Mucosa of descending colon (tissue), 3 donors: ENCODE data around the gene FAM72C. TPM values are rescaled to one million over a fixed set of nuclear protein-coding genes. Genes with fewer than 3 reads are reported as not detected.
A peak's percentile ranks its signal among the peaks of the same experiment; 100 is the strongest.
"Not testable (repeated sequence)": the region's sequence is repeated elsewhere in the genome, so short reads cannot be mapped to it uniquely, and the experiment has no call there.

ENCODE experiments used
- ATAC-seq: fragments of 200-7000 bp; cut with Tn5 transposase; one replicate; pipeline ENCODE4 v1.9.1; 2020; ENCODE audit warnings: mild to moderate bottlenecking, moderate library complexity
- DNase-seq, 3 donors: peaks; one replicate each; pipeline ENCODE4 v3.0.0-alpha.2; 2020
- H3K36me3 ChIP-seq: fragments of 200-600 bp; one replicate; pipeline ENCODE4 v1.8.0; 2021; ENCODE audit warnings: low read depth, mild to moderate bottlenecking
- H3K4me1 ChIP-seq: fragments of 200-600 bp; one replicate; pipeline ENCODE4 v1.8.0; 2021; ENCODE audit warnings: low read depth, mild to moderate bottlenecking
- H3K4me3 ChIP-seq: fragments of 200-600 bp; one replicate; pipeline ENCODE4 v1.8.0; 2021; ENCODE audit warnings: mild to moderate bottlenecking
- H3K9me3 ChIP-seq: fragments of 200-600 bp; one replicate; pipeline ENCODE4 v1.8.0; 2021; ENCODE audit warnings: mild to moderate bottlenecking
- intact Hi-C, 2 donors: fragments of 100-400 bp; cut with DNase I in 1 of 2; cut with micrococcal nuclease in 1 of 2; formaldehyde crosslinking; loops; one replicate each; pipeline versions ENCODE4 v1.11.0 to v1.11.1; 2022; cut with DNase I, micrococcal nuclease
- total RNA-seq, 3 donors: library from RNA; stranded (reverse); fragmentation: NEBNext Ultra II Directional in 2 of 3; extraction: Animal tissue kit (Norgen Biotek cat#: 25700) in 2 of 3; gene quantifications; one replicate each; pipeline versions ENCODE4 v1.2.1 to v1.2.4, GENCODE V29; 2021 to 2023
- donor health status: DM: no; HTN: no; CAD: no; lungs with moderate emphysema.
- donor health status: DM: no; HTN: no; CAD: no.
- donor health status: DM: no; HTN: yes; CAD: no.

Gene FAM72C
- total RNA-seq, 3 donors from 2014 or later = 0.43 to 1.0 TPM; not detected in 1

DNA sequence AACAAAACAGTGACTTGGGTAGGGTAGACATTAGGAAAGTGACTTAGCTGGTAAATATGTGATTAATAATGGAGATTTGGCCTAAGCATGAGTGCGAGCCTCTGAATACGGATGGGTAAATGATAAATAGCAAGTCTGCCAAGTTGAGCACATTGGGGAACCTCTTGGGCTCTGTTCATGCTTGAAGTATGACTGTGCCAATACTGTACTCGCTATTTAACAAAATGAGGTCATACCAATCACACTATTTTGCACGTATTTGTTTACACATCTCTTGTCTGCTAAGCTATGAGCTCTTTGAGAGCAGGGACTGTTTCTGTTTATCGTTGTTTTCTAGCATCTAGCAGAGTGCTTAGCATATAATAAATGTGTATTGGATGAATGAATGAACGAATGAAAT, 24.2 kb upstream of the FAM72C start:
- intact Hi-C loops, H3K36me3 ChIP-seq, DNase-seq, H3K4me1 ChIP-seq, ATAC-seq, H3K4me3 ChIP-seq, H3K9me3 ChIP-seq: not testable (repeated sequence)

GRCh38 chr1:143993301-143993907, 21.6 kb upstream of the FAM72C start:
- ATAC-seq, intact Hi-C loops, H3K4me3 ChIP-seq, H3K9me3 ChIP-seq, DNase-seq, H3K36me3 ChIP-seq, H3K4me1 ChIP-seq: not testable (repeated sequence)

DNA sequence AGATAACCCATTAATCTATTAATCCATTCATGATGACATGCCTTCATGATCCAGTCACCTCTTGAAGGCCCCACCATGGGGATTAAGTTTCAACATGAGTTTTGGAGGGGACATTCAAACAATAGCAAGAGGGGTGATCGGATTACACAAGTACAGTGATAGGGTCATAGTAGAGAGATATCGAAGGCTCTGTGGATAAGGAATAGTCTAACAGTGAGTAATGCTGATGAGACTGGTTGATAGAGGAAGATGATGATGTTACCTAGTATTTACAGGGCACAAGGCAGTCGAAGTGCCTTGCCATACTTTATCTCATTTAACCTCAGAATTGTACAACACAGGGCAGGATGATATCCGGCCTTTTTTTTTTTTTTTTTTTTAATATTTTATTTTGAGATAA, 18.9 kb upstream of the FAM72C start:
- H3K4me1 ChIP-seq, H3K36me3 ChIP-seq, intact Hi-C loops, H3K4me3 ChIP-seq, DNase-seq, H3K9me3 ChIP-seq, ATAC-seq: not testable (repeated sequence)

- DNase-seq, H3K4me3 ChIP-seq, H3K4me1 ChIP-seq, H3K9me3 ChIP-seq, H3K36me3 ChIP-seq, intact Hi-C loops, ATAC-seq: not testable (repeated sequence)
These were observed 17.9 kb upstream of the FAM72C start for GRCh38 chr1:143989719-143990118.

DNA sequence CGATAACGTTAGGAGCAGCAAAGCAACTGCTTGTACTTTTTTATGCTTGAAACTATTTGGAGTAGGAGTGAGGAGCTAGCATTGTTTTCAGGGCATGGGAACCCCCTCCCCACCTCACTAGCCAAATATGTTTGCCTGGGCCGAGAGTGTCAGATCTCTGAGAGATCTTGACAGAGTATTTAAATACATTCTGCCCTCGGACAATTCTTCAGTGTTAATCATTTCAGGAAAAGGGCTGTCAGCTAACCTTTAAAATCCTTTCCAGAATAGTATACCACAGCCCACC, 17.6 kb upstream of the FAM72C start:
- H3K4me3 ChIP-seq, H3K9me3 ChIP-seq, H3K36me3 ChIP-seq, intact Hi-C loops, DNase-seq, H3K4me1 ChIP-seq, ATAC-seq: not testable (repeated sequence)

DNA sequence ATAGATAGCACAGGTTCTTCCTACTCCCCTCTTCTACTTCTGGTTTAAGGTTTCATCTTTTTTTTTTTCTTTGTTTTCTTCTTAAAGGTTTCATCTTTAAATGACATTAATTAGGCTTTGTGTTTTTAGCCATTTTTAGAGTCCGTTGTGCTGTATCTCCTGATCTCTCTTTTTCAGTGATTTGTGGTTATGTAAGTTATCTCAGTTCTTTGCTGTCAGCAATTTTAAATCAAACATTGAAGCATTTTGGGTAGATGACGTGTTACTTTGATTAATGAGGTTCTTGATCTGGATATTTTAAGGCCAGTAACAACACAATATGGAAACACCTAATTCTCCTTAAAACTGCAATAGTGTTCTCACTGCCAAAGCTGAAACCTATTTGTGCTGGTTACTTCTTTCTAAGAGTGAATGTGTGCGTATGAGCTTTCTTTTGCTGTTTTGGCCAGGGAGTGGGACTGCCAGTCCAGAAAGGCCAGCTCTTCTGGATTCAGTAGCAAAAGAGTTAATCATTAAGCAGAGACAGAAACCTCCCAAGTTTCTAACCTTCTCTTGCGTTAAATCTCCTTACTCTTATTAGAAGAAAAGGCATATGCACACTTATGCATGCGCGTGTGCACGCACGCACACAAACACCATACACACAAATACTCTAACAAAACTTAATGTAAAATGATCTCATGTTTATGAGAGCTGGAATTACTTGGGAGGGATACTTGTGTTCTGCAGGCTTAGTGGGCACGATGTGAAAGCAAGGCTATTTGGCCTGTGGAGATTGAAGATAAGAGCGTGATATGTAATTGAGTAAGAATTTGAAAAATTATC, 17.0 kb upstream of the FAM72C start:
- ATAC-seq, H3K4me3 ChIP-seq, H3K36me3 ChIP-seq, H3K4me1 ChIP-seq, H3K9me3 ChIP-seq, DNase-seq, intact Hi-C loops: not testable (repeated sequence)

DNA sequence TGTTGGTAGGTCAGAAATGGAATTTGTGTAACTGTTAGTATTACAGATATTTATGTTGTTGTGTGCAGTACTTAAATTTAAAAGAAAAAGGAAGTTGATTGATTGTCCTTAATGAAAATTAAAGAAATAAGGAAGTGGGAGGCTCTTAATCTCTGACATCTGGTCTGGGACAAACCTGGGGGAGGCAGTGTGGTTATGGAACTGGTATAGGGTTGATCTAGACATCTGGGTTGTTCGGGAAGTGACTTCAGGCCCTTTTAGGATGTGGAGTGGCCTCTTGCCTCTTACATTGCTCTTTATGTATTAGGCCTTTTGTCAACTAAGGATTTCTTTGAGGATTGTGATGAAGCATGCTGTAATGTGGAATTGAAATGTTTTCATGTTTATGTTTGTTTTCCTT, 16.1 kb upstream of the FAM72C start:
- ATAC-seq, intact Hi-C loops, H3K36me3 ChIP-seq, H3K9me3 ChIP-seq, DNase-seq, H3K4me1 ChIP-seq, H3K4me3 ChIP-seq: not testable (repeated sequence)

DNA sequence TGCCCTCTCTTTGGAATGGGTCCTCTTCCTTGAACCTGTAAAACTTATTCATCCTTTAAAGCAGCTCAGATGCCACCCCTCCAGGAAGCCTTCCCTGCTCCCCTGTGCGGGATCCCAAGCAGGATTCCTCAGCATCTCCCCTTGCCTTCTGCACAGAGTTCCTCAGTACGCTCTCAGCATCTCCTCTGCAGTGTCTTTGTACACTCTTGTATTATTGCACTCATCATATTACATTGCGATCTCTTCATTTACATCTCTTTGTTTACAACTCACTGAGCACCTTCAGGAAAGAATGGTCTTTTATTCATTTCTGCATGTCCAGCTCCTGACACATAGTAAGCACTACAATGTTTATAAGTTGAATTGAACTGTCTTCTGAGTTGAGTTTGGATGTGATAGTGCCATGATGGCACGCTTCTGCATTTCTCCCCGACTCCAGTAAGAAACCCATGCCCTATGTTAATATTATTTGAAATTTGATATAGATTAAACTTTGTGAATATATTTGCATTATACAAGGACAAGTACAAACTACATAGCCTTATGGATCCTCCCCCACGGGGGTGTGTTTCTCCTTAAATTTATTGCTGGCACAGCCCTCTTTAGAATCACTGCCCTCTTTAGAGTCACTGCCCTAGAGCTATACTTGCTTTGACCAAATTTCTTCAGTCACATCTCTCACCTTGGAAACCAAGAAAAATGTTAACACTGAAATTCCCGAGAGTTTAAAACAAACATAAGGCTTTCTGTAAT, 13.1 kb upstream of the FAM72C start:
- DNase-seq, H3K4me1 ChIP-seq, intact Hi-C loops, H3K4me3 ChIP-seq, ATAC-seq, H3K9me3 ChIP-seq, H3K36me3 ChIP-seq: not testable (repeated sequence)

DNA sequence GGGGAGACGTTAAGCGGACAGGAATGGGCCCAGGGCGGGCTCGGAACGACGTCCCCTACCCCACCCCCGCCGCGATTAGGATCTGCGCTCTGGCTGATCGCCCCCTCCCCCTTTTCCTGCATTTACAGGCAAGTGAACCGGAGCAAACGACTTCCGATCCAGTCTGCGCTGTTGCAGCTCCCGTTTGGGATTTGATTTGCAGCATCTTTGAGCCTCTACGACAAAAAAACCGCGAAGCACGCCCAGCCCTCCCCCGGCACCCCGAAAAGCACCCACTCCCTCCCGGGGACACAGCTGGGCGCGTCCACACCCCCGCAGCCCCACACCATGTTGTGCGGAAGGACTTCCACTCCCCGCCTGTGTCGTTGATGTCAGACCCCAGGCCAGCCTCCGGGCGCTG, 2.6 kb upstream of the FAM72C start:
- ATAC-seq, H3K4me1 ChIP-seq, H3K36me3 ChIP-seq, H3K9me3 ChIP-seq, H3K4me3 ChIP-seq, intact Hi-C loops: not testable (repeated sequence)
- DNase-seq = peak in 2 of 3 donors; percentile 6 to 13

- H3K4me3 ChIP-seq, H3K36me3 ChIP-seq, intact Hi-C loops, H3K4me1 ChIP-seq, ATAC-seq, H3K9me3 ChIP-seq: not testable (repeated sequence)
- peak in 2 of 3 donors; percentile 5 to 6 for DNase-seq
These were observed 2.2 kb upstream of the FAM72C start for GRCh38 chr1:143973876-143974414.

DNA sequence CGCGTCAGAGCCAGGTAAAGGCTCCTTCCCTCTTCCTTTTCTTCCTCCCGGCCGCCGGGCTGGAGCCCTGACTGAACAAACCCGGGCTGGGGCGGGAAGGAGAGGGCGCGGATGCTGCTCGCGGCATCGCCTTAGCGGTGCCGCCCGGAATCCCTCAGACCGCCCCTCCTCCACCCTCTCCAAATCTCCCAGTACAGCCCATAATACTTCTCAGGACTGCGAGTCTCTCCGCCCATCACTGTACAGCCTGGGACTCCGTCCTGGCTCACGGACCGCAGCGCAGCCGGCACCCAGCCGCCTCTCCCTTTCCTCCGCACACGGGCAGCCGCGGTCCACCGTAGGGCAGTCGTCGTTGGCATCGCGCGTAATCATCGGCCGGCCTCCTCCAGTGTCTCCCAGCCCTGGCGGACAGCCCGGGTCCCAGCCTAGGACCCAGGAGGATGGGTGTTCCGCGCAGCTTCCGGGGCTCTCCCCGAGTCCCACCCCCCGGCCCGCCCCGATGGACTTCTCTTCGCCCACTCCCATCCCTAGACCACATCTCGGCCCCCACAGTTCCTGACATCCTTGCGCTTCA, 1.1 kb upstream of the FAM72C start:
- DNase-seq, H3K36me3 ChIP-seq, intact Hi-C loops, H3K9me3 ChIP-seq, H3K4me1 ChIP-seq, H3K4me3 ChIP-seq: not testable (repeated sequence)
- peak; percentile 37 for ATAC-seq

DNA sequence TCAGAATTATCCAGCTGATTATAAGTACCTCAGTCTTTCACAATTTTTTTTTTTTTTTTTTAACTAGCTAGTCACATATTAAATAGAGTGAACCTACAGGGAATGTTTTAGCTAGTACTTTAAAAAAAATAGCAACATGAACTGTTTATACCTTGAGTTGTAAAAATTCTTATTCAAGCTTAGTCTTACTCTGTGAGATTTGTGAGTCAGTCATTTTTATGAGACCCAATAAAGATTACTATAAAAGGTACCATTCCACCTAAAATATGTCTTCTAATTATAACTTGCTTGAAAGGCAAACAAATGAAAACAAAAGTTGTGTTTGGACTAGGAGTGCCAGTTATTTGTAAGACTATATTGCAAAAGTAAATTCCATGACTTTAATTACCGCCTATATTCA, 5.9 kb downstream of the FAM72C start:
- DNase-seq, H3K4me3 ChIP-seq, H3K4me1 ChIP-seq, intact Hi-C loops, H3K36me3 ChIP-seq, H3K9me3 ChIP-seq: not testable (repeated sequence)
- peak; percentile 86 for ATAC-seq

DNA sequence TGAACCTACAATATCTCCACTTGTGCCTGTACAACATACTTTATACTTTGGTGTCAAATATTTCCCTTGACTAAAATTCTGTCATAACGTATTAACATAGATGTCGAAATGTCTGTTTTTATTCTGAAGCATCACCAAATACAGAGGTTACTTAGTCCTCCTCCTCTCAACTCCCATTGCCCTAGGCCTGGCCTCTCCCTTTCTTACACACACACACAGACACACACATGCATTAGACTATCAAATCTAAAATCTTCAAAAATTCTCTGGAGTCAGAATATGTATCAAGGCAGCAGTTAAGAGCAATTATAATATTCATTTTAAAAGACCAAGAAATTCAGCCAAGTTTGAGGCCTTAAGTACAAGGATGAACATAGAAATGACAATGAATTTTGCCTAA, 7.5 kb downstream of the FAM72C start:
- DNase-seq, H3K4me3 ChIP-seq, ATAC-seq, intact Hi-C loops, H3K36me3 ChIP-seq, H3K4me1 ChIP-seq, H3K9me3 ChIP-seq: not testable (repeated sequence)

GRCh38 chr1:143955930-143956329, 15.9 kb downstream of the FAM72C start:
- H3K9me3 ChIP-seq, intact Hi-C loops, ATAC-seq, DNase-seq, H3K36me3 ChIP-seq, H3K4me3 ChIP-seq, H3K4me1 ChIP-seq: not testable (repeated sequence)
